ENCODE results near the gene MYO10.
"Not testable (repeated sequence)": the region's sequence is repeated elsewhere in the genome, so short reads cannot be mapped to it uniquely, and the experiment has no call there.

MYO10 gene

GRCh38 chr5:16849181-16849580 lies 86.9 kb downstream of the MYO10 start:
- no peak for DNase-seq
- peaks cover 14% of the 10 kb centered on the region for H3K36me3 Mint-ChIP-seq (ENCODE audit: low read depth)
- no peaks in the 10 kb centered on the region for H3K27me3 Mint-ChIP-seq (ENCODE audit: low read depth, poor library complexity)
- TF ChIP-seq, protein P1, sequence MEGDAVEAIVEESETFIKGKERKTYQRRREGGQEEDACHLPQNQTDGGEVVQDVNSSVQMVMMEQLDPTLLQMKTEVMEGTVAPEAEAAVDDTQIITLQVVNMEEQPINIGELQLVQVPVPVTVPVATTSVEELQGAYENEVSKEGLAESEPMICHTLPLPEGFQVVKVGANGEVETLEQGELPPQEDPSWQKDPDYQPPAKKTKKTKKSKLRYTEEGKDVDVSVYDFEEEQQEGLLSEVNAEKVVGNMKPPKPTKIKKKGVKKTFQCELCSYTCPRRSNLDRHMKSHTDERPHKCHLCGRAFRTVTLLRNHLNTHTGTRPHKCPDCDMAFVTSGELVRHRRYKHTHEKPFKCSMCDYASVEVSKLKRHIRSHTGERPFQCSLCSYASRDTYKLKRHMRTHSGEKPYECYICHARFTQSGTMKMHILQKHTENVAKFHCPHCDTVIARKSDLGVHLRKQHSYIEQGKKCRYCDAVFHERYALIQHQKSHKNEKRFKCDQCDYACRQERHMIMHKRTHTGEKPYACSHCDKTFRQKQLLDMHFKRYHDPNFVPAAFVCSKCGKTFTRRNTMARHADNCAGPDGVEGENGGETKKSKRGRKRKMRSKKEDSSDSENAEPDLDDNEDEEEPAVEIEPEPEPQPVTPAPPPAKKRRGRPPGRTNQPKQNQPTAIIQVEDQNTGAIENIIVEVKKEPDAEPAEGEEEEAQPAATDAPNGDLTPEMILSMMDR (IDR thresholded peaks at IDR 0.05), result no peak
- no peak overlapping the region for H3K4me3 Mint-ChIP-seq
- no peak overlapping the region for H3K27ac Mint-ChIP-seq
- H3K9me3 Mint-ChIP-seq, result no peaks in the 10 kb centered on the region
- H3K4me1 Mint-ChIP-seq, result peaks cover 45% of the 10 kb centered on the region

- H3K36me3 Mint-ChIP-seq (ENCODE audit: low read depth), result peaks cover 13% of the 10 kb centered on the region
- TF ChIP-seq, protein P1 (IDR thresholded peaks at IDR 0.05), result no peak
- H3K4me1 Mint-ChIP-seq, result peaks cover 49% of the 10 kb centered on the region
- DNase-seq, result no peak
- H3K9me3 Mint-ChIP-seq, result no peaks in the 10 kb centered on the region
- H3K27ac Mint-ChIP-seq, result peak overlapping the region; percentile 53
- H3K4me3 Mint-ChIP-seq, result no peak overlapping the region
- H3K27me3 Mint-ChIP-seq (ENCODE audit: low read depth, poor library complexity), result no peaks in the 10 kb centered on the region
Measured at GRCh38 chr5:16844952-16845351, 91.1 kb downstream of the MYO10 start.

DNA sequence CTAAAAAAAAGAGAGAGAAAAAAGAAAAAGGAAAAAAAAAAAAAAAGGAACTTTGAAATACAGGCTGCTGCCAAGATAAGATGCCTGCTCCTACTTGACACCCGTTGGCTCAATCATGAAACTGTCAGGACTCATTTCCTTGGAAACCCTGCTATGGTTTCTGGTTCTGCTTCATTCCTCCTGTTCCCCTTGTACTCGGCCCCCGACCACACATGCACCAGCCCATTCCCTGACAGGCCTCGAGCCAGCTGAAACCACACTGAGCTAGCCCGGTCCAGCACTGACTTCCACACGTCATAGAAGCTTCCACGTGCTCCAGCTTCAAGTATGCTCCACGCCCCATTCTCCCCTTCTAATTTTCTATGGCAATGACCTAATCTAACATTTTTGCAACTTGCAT lies 93.2 kb downstream of the MYO10 start:
- peaks cover 20% of the 10 kb centered on the region for H3K36me3 Mint-ChIP-seq (ENCODE audit: low read depth)
- DNase-seq, result no peak
- H3K27me3 Mint-ChIP-seq (ENCODE audit: low read depth, poor library complexity), result no peaks in the 10 kb centered on the region
- no peak overlapping the region for H3K27ac Mint-ChIP-seq
- H3K9me3 Mint-ChIP-seq, result no peaks in the 10 kb centered on the region
- TF ChIP-seq, protein P1 (IDR thresholded peaks at IDR 0.05), result no peak
- peaks cover 49% of the 10 kb centered on the region for H3K4me1 Mint-ChIP-seq
- H3K4me3 Mint-ChIP-seq, result no peak overlapping the region

- TF ChIP-seq, protein P1 (IDR thresholded peaks at IDR 0.05), result no peak
- Mint-ChIP-seq H3K27ac (no peak overlapping the region), H3K4me1 (peaks cover 48% of the 10 kb centered on the region), H3K36me3 (ENCODE audit: low read depth) (peaks cover 22% of the 10 kb centered on the region), H3K4me3 (no peak overlapping the region), H3K27me3 (ENCODE audit: low read depth, poor library complexity) (no peaks in the 10 kb centered on the region), H3K9me3 (no peaks in the 10 kb centered on the region)
- DNase-seq, result no peak
Measured at GRCh38 chr5:16841416-16841815, 94.7 kb downstream of the MYO10 start.

DNA sequence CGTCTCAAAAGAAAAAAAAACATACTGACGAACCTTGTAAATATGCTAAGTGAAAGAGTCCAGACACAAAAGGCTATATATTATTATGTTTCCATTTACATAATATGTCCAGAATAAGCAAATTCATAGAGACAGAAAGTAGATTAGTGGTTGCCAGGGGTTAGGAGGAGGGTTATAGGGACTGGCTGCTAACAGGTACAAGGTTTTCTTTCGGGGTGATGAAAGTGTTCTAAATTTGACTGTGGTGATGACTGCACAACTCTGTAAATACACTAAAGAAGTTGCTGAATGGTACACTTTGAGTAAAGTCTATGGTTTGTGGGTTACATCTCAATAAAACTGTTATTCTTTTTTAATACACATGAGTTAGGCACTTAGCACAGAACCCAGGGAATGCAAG lies 98.8 kb downstream of the MYO10 start:
- H3K4me3 Mint-ChIP-seq, result no peak overlapping the region

GRCh38 chr5:16834029-16834428 lies 102.1 kb downstream of the MYO10 start:
- peak overlapping the region; percentile 46 for H3K27ac Mint-ChIP-seq
- H3K9me3 Mint-ChIP-seq, result no peaks in the 10 kb centered on the region
- no peak overlapping the region for H3K4me3 Mint-ChIP-seq
- no peaks in the 10 kb centered on the region for H3K27me3 Mint-ChIP-seq (ENCODE audit: low read depth, poor library complexity)
- no peak for DNase-seq
- peaks cover 25% of the 10 kb centered on the region for H3K4me1 Mint-ChIP-seq
- peaks cover 28% of the 10 kb centered on the region for H3K36me3 Mint-ChIP-seq (ENCODE audit: low read depth)
- TF ChIP-seq, protein P1 (IDR thresholded peaks at IDR 0.05), result no peak

More for the DNA sequence above, 98.8 kb downstream of the MYO10 start:
- no peak for DNase-seq
- H3K9me3 Mint-ChIP-seq, result no peaks in the 10 kb centered on the region
- H3K4me1 Mint-ChIP-seq, result peaks cover 22% of the 10 kb centered on the region
- TF ChIP-seq, protein P1 (IDR thresholded peaks at IDR 0.05), result no peak
- H3K27ac Mint-ChIP-seq, result no peak overlapping the region
- H3K27me3 Mint-ChIP-seq (ENCODE audit: low read depth, poor library complexity), result no peaks in the 10 kb centered on the region
- peaks cover 29% of the 10 kb centered on the region for H3K36me3 Mint-ChIP-seq (ENCODE audit: low read depth)

GRCh38 chr5:16831326-16831725 lies 104.8 kb downstream of the MYO10 start:
- H3K36me3 Mint-ChIP-seq (ENCODE audit: low read depth), result peaks cover 20% of the 10 kb centered on the region
- peaks cover 52% of the 10 kb centered on the region for H3K4me1 Mint-ChIP-seq
- H3K9me3 Mint-ChIP-seq; H3K27ac Mint-ChIP-seq; H3K27me3 Mint-ChIP-seq (ENCODE audit: low read depth, poor library complexity); H3K4me3 Mint-ChIP-seq; DNase-seq: not testable (repeated sequence)
